KOPT-K1 (cell line): ENCODE measurements around the gene IGSF5.
"Not testable (repeated sequence)": the region's sequence is repeated elsewhere in the genome, so short reads cannot be mapped to it uniquely, and the experiment has no call there.

Source experiments
- H3K27ac ChIP-seq: fragments of 200-600 bp; sonication (generic); 2 replicates; pipeline ENCODE4 v1.5.1; 2016; ENCODE audit warnings: antibody characterized with exemption, mild to moderate bottlenecking, low read depth, low read length; ENCODE audit not compliant: poor library complexity, severe bottlenecking
- H3K36me3 ChIP-seq: fragments of 200-600 bp; sonication (generic); 2 replicates; pipeline ENCODE4 v1.5.1; 2017; ENCODE audit warnings: antibody characterized with exemption, mild to moderate bottlenecking, low read length, moderate library complexity; ENCODE audit not compliant: insufficient read depth
- H3K9me3 ChIP-seq: fragments of 200-600 bp; sonication (generic); 2 replicates; pipeline ENCODE4 v1.5.1; 2017; ENCODE audit warnings: antibody characterized with exemption, low read length, mild to moderate bottlenecking; ENCODE audit not compliant: insufficient read depth, poor library complexity, severe bottlenecking

The IGSF5 gene

GRCh38 chr21:39726133-39726532 is 18.9 kb upstream of the IGSF5 start:
- Histone ChIP-seq H3K27ac (no peak overlapping the region), H3K36me3 (no peaks in the 10 kb centered on the region), H3K9me3 (peaks cover 9% of the 10 kb centered on the region)

GRCh38 chr21:39727401-39728120 is 17.4 kb upstream of the IGSF5 start:
- no peak overlapping the region for H3K27ac ChIP-seq
- H3K9me3 ChIP-seq, result peaks cover 9% of the 10 kb centered on the region

GRCh38 chr21:39728341-39728740 is 16.6 kb upstream of the IGSF5 start:
- H3K27ac ChIP-seq, result no peak overlapping the region

More at GRCh38 chr21:39727401-39728120, 17.4 kb upstream of the IGSF5 start:
- H3K36me3 ChIP-seq, result no peaks in the 10 kb centered on the region

GRCh38 chr21:39730418-39731157 is 14.4 kb upstream of the IGSF5 start:
- H3K36me3 ChIP-seq, result no peaks in the 10 kb centered on the region
- H3K9me3 ChIP-seq, result no peaks in the 10 kb centered on the region
- H3K27ac ChIP-seq, result no peak overlapping the region

More at GRCh38 chr21:39728341-39728740, 16.6 kb upstream of the IGSF5 start:
- no peaks in the 10 kb centered on the region for H3K36me3 ChIP-seq
- H3K9me3 ChIP-seq, result peaks cover 9% of the 10 kb centered on the region

GRCh38 chr21:39736716-39737115 is 8.3 kb upstream of the IGSF5 start:
- Histone ChIP-seq H3K36me3 (no peaks in the 10 kb centered on the region), H3K27ac (no peak overlapping the region), H3K9me3 (no peaks in the 10 kb centered on the region)

- no peaks in the 10 kb centered on the region for H3K9me3 ChIP-seq
- H3K36me3 ChIP-seq, result no peaks in the 10 kb centered on the region
- no peak overlapping the region for H3K27ac ChIP-seq
These were observed 7.5 kb upstream of the IGSF5 start for GRCh38 chr21:39737376-39738000.

GRCh38 chr21:39738566-39738965 is 6.4 kb upstream of the IGSF5 start:
- no peaks in the 10 kb centered on the region for H3K36me3 ChIP-seq
- no peak overlapping the region for H3K27ac ChIP-seq
- H3K9me3 ChIP-seq, result no peaks in the 10 kb centered on the region

GRCh38 chr21:39739531-39739930 is 5.5 kb upstream of the IGSF5 start:
- not testable (repeated sequence) for H3K36me3 ChIP-seq, H3K9me3 ChIP-seq, H3K27ac ChIP-seq

- not testable (repeated sequence) for H3K9me3 ChIP-seq, H3K27ac ChIP-seq, H3K36me3 ChIP-seq
These were observed 2.4 kb upstream of the IGSF5 start for GRCh38 chr21:39742561-39742960.

- H3K9me3 ChIP-seq, H3K36me3 ChIP-seq, H3K27ac ChIP-seq: not testable (repeated sequence)
These were observed 349 bp downstream of the IGSF5 start for GRCh38 chr21:39745332-39745731.

- Histone ChIP-seq H3K9me3 (peaks cover 17% of the 10 kb centered on the region), H3K27ac (no peak overlapping the region), H3K36me3 (no peaks in the 10 kb centered on the region)
These were observed 5.7 kb downstream of the IGSF5 start for GRCh38 chr21:39750670-39751069.

GRCh38 chr21:39754811-39755210 is 9.8 kb downstream of the IGSF5 start:
- peaks cover 17% of the 10 kb centered on the region for H3K9me3 ChIP-seq
- no peak overlapping the region for H3K27ac ChIP-seq
- H3K36me3 ChIP-seq, result no peaks in the 10 kb centered on the region

GRCh38 chr21:39756285-39756684 is 11.3 kb downstream of the IGSF5 start:
- Histone ChIP-seq H3K27ac (no peak overlapping the region), H3K9me3 (peaks cover 17% of the 10 kb centered on the region), H3K36me3 (no peaks in the 10 kb centered on the region)

GRCh38 chr21:39763272-39763970 is 18.4 kb downstream of the IGSF5 start:
- Histone ChIP-seq H3K36me3 (no peaks in the 10 kb centered on the region), H3K27ac (no peak overlapping the region), H3K9me3 (no peaks in the 10 kb centered on the region)

- H3K27ac ChIP-seq, result no peak overlapping the region
- H3K36me3 ChIP-seq, result no peaks in the 10 kb centered on the region
- H3K9me3 ChIP-seq, result no peaks in the 10 kb centered on the region
These were observed 29.2 kb downstream of the IGSF5 start for GRCh38 chr21:39774227-39774626.
